Smooth muscle cell (in vitro differentiated cells): ENCODE measurements around the gene CTSE. TPM values are rescaled to one million over a fixed set of nuclear protein-coding genes. Genes with fewer than 3 reads are reported as not detected.

Experiments
- DNase-seq: peaks from one replicate; lab custom pipeline; 2025; ENCODE audit not compliant: unreplicated experiment; lab: John Stamatoyannopoulos, UW
- H2AFZ ChIP-seq: fragments of 200-600 bp; sonication (generic); 2 replicates; pipeline ENCODE4 v1.6.0; 2016; ENCODE audit warnings: antibody characterized with exemption, low read depth, mild to moderate bottlenecking
- H3F3A ChIP-seq: fragments of 200-600 bp; sonication (generic); 2 replicates; pipeline ENCODE4 v1.6.0; 2017; ENCODE audit warnings: antibody characterized with exemption, low read depth
- H3K27ac ChIP-seq: fragments of 200-600 bp; sonication (generic); 2 replicates; pipeline ENCODE4 v1.5.1; 2016; ENCODE audit warnings: low read depth, mild to moderate bottlenecking
- H3K27me3 ChIP-seq: fragments of 200-600 bp; sonication (generic); 2 replicates; pipeline ENCODE4 v1.6.1; 2016; ENCODE audit warnings: low read depth, mild to moderate bottlenecking
- H3K36me3 ChIP-seq: fragments of 200-600 bp; sonication (generic); 2 replicates; pipeline ENCODE4 v1.5.1; 2016; ENCODE audit warnings: low read depth
- H3K4me1 ChIP-seq: fragments of 200-600 bp; sonication (generic); 2 replicates; pipeline ENCODE4 v1.5.1; 2016; ENCODE audit warnings: low read depth
- H3K4me2 ChIP-seq: fragments of 200-600 bp; sonication (generic); 2 replicates; pipeline ENCODE4 v1.6.0; 2016; ENCODE audit warnings: mild to moderate bottlenecking
- H3K4me3 ChIP-seq: fragments of 200-600 bp; sonication (generic); 2 replicates; pipeline ENCODE4 v1.5.1; 2016; ENCODE audit warnings: mild to moderate bottlenecking
- H3K79me2 ChIP-seq: fragments of 200-600 bp; sonication (generic); 2 replicates; pipeline ENCODE4 v1.6.0; 2016; ENCODE audit warnings: low read depth, mild to moderate bottlenecking
- H3K9ac ChIP-seq: fragments of 200-600 bp; sonication (generic); 2 replicates; pipeline ENCODE4 v1.6.0; 2016; ENCODE audit warnings: low read depth
- H3K9me3 ChIP-seq: fragments of 200-600 bp; sonication (generic); replicated peaks from 2 replicates; pipeline ENCODE4 v1.5.1; 2016; ENCODE audit warnings: low read depth
- H4K20me1 ChIP-seq: fragments of 200-600 bp; sonication (generic); 2 replicates; pipeline ENCODE4 v1.6.0; 2016; ENCODE audit warnings: low read depth
- CTCF ChIP-seq: fragments of 200-600 bp; sonication (generic); IDR thresholded peaks from 2 replicates; pipeline ENCODE4 v1.5.1; 2017; ENCODE audit warnings: borderline replicate concordance, mild to moderate bottlenecking, antibody characterized with exemption; ENCODE audit not compliant: insufficient read depth, poor library complexity, severe bottlenecking
- WGBS: methylation state at CpG from one replicate; pipeline ENCODE4 v1.1.7; 2016; ENCODE audit warnings: low lambda C conversion rate; 5-methylcytosine and 5-hydroxymethylcytosine counted together
- polyA plus RNA-seq: library from polyadenylated mRNA; unstranded; fragments of >200 nt; fragmentation: Nextera tagmentation; extraction: Ambion mirVana; gene quantifications from 2 replicates; pipeline ENCODE4 v1.2.1, GENCODE V29; 2016
- total RNA-seq: library from RNA; depleted of rRNA; stranded (reverse); fragments of >200 nt; gene quantifications from 2 replicates; pipeline ENCODE4 v1.2.3, GENCODE V29; 2014

Gene CTSE
- total and polyA plus RNA-seq, 2 experiments from 2014 or later, result not detected

GRCh38 chr1:206002160-206002559, 21.5 kb downstream of the CTSE start:
- no peaks in the 10 kb centered on the region for H3K36me3 ChIP-seq
- H3F3A ChIP-seq, result peaks cover 36% of the 10 kb centered on the region
- H4K20me1 ChIP-seq, result peaks cover 3% of the 10 kb centered on the region
- no peak overlapping the region for H2AFZ ChIP-seq
- WGBS, result 75% methylated on average over 3 of the region's 3 CpGs
- H3K27me3 ChIP-seq, result no peaks in the 10 kb centered on the region
- peaks cover 34% of the 10 kb centered on the region for H3K4me1 ChIP-seq
- H3K4me2 ChIP-seq, result peak overlapping the region; percentile 87
- DNase-seq, result no peak
- H3K79me2 ChIP-seq, result peaks cover 11% of the 10 kb centered on the region
- peak overlapping the region; percentile 38 for H3K4me3 ChIP-seq
- H3K27ac ChIP-seq, result peak overlapping the region; percentile 97
- H3K9ac ChIP-seq, result peak overlapping the region; percentile 65
- no peak for TF ChIP-seq CTCF
- no peaks in the 10 kb centered on the region for H3K9me3 ChIP-seq

- Histone ChIP-seq H3K4me2 (peak overlapping the region; percentile 87), H3K36me3 (no peaks in the 10 kb centered on the region), H3K79me2 (peaks cover 16% of the 10 kb centered on the region), H4K20me1 (peaks cover 3% of the 10 kb centered on the region), H3K4me1 (peaks cover 34% of the 10 kb centered on the region), H3K27ac (peak overlapping the region; percentile 97), H2AFZ (no peak overlapping the region), H3K9me3 (no peaks in the 10 kb centered on the region), H3K9ac (peak overlapping the region; percentile 65), H3K27me3 (no peaks in the 10 kb centered on the region), H3F3A (peaks cover 36% of the 10 kb centered on the region), H3K4me3 (peak overlapping the region; percentile 38)
- WGBS, result 21% methylated on average over 3 of the region's 3 CpGs
- peak; percentile 22 for DNase-seq
- TF ChIP-seq CTCF, result no peak
Measured at GRCh38 chr1:206001476-206001888, 22.2 kb downstream of the CTSE start.

- H3K36me3 ChIP-seq, result no peaks in the 10 kb centered on the region
- peaks cover 16% of the 10 kb centered on the region for H3K79me2 ChIP-seq
- H3K9me3 ChIP-seq, result no peaks in the 10 kb centered on the region
- DNase-seq, result no peak
- H3K4me2 ChIP-seq, result peak overlapping the region; percentile 64
- H3K9ac ChIP-seq, result peak overlapping the region; percentile 74
- no peaks in the 10 kb centered on the region for H3K27me3 ChIP-seq
- no peak for TF ChIP-seq CTCF
- H4K20me1 ChIP-seq, result peaks cover 3% of the 10 kb centered on the region
- peaks cover 34% of the 10 kb centered on the region for H3K4me1 ChIP-seq
- H3K27ac ChIP-seq, result peak overlapping the region; percentile 97
- no peak overlapping the region for H2AFZ ChIP-seq
- H3F3A ChIP-seq, result peaks cover 36% of the 10 kb centered on the region
- WGBS, result 38% methylated on average over 8 of the region's 8 CpGs
- no peak overlapping the region for H3K4me3 ChIP-seq
Measured at GRCh38 chr1:206000641-206001339, 22.9 kb downstream of the CTSE start.
